ENCODE data around the gene DHX38. TPM values are rescaled to one million over a fixed set of nuclear protein-coding genes. Genes with fewer than 3 reads are reported as not detected.

The DHX38 gene
- total and polyA plus RNA-seq, 3 experiments from 2014 or later: 32.7 to 98.3 (median 93.6) TPM

- H3K4me1 ChIP-seq (ENCODE audit: insufficient read depth, low read length): no peaks in the 10 kb centered on the region
- CTCF ChIA-PET: interaction anchor here (1.8 kb wide), 1 partner anchor 12 kb away, joined by 6 read pairs; no protein-coding TSS in a partner anchor
- no peak overlapping the region for H3K27ac ChIP-seq (ENCODE audit: low read depth, low read length)
- POLR2A ChIA-PET: no interaction called here
- H3K9me3 ChIP-seq (ENCODE audit: low read length): no peaks in the 10 kb centered on the region
- H3K36me3 ChIP-seq (ENCODE audit: insufficient read depth, low read length): peaks cover 43% of the 10 kb centered on the region
- Mint-ChIP-seq H3K36me3 (peaks cover 4 to 56% (median 23%) of the 10 kb centered on the region in 3 donors), H3K4me3 (no peak overlapping the region), H3K4me1 (no peaks in the 10 kb centered on the region), H3K27ac (no peak overlapping the region), H3K27me3 (no peaks in the 10 kb centered on the region), H3K9me3 (no peaks in the 10 kb centered on the region)
- no peaks in the 10 kb centered on the region for H3K27me3 ChIP-seq (ENCODE audit: insufficient read depth, low read length, poor library complexity, severe bottlenecking)
- no peak overlapping the region for H3K4me3 ChIP-seq (ENCODE audit: low read length)
- DNase-seq: no peak
These were observed 19.4 kb downstream of the DHX38 start for GRCh38 chr16:72112906-72113615.

GRCh38 chr16:72113616-72113945 is 19.9 kb downstream of the DHX38 start:
- Mint-ChIP-seq H3K4me1 (no peaks in the 10 kb centered on the region), H3K9me3 (no peaks in the 10 kb centered on the region), H3K36me3 (peaks cover 4 to 51% (median 21%) of the 10 kb centered on the region in 3 donors), H3K27me3 (no peaks in the 10 kb centered on the region), H3K27ac (peak overlapping the region in 1 of 8 donors; percentile 2), H3K4me3 (no peak overlapping the region)
- Histone ChIP-seq H3K27me3 (ENCODE audit: insufficient read depth, low read length, poor library complexity, severe bottlenecking) (no peaks in the 10 kb centered on the region), H3K9me3 (ENCODE audit: low read length) (no peaks in the 10 kb centered on the region), H3K36me3 (ENCODE audit: insufficient read depth, low read length) (peaks cover 38% of the 10 kb centered on the region), H3K4me1 (ENCODE audit: insufficient read depth, low read length) (no peaks in the 10 kb centered on the region), H3K4me3 (ENCODE audit: low read length) (no peak overlapping the region), H3K27ac (ENCODE audit: low read depth, low read length) (no peak overlapping the region)
- DNase-seq: no peak
- ChIA-PET CTCF (interaction anchor here (1.8 kb wide), 1 partner anchor 11 kb away, joined by 6 read pairs; no protein-coding TSS in a partner anchor), POLR2A (no interaction called here)

- Histone ChIP-seq H3K27me3 (ENCODE audit: insufficient read depth, low read length, poor library complexity, severe bottlenecking) (no peaks in the 10 kb centered on the region), H3K9me3 (ENCODE audit: low read length) (no peaks in the 10 kb centered on the region), H3K27ac (ENCODE audit: low read depth, low read length) (no peak overlapping the region), H3K4me1 (ENCODE audit: insufficient read depth, low read length) (no peaks in the 10 kb centered on the region), H3K36me3 (ENCODE audit: insufficient read depth, low read length) (no peaks in the 10 kb centered on the region), H3K4me3 (ENCODE audit: low read length) (no peak overlapping the region)
- Mint-ChIP-seq H3K36me3 (no peaks in the 10 kb centered on the region), H3K9me3 (no peaks in the 10 kb centered on the region), H3K27ac (no peak overlapping the region), H3K4me1 (peaks cover 0 to 3% (median 0%) of the 10 kb centered on the region in 3 donors), H3K4me3 (no peak overlapping the region), H3K27me3 (no peaks in the 10 kb centered on the region)
- CTCF ChIA-PET: no interaction called here
- POLR2A ChIA-PET: no interaction called here
- no peak for DNase-seq
These were observed 26.4 kb downstream of the DHX38 start for GRCh38 chr16:72120026-72120425.

GRCh38 chr16:72122308-72122707 is 28.7 kb downstream of the DHX38 start:
- ChIA-PET CTCF (interaction anchor here (0.6 kb wide), 1 partner anchor 1985 kb away, joined by 3 read pairs; no protein-coding TSS in a partner anchor), POLR2A (no interaction called here)
- no peak for DNase-seq

GRCh38 chr16:72122916-72123315 is 29.3 kb downstream of the DHX38 start:
- CTCF ChIA-PET: no interaction called here
- H3K4me3 Mint-ChIP-seq: no peak overlapping the region
- DNase-seq: no peak
- H3K4me3 ChIP-seq (ENCODE audit: low read length): no peak overlapping the region
- H3K27me3 ChIP-seq (ENCODE audit: insufficient read depth, low read length, poor library complexity, severe bottlenecking): no peaks in the 10 kb centered on the region
- H3K27ac ChIP-seq (ENCODE audit: low read depth, low read length): no peak overlapping the region
- no peaks in the 10 kb centered on the region for H3K27me3 Mint-ChIP-seq
- no peaks in the 10 kb centered on the region for H3K9me3 Mint-ChIP-seq
- H3K4me1 Mint-ChIP-seq: peaks cover 0 to 3% (median 0%) of the 10 kb centered on the region in 3 donors
- H3K4me1 ChIP-seq (ENCODE audit: insufficient read depth, low read length): no peaks in the 10 kb centered on the region
- no peaks in the 10 kb centered on the region for H3K36me3 ChIP-seq (ENCODE audit: insufficient read depth, low read length)
- no peaks in the 10 kb centered on the region for H3K9me3 ChIP-seq (ENCODE audit: low read length)
- POLR2A ChIA-PET: no interaction called here
- peak overlapping the region in 1 of 8 donors; percentile 60 for H3K27ac Mint-ChIP-seq
- no peaks in the 10 kb centered on the region for H3K36me3 Mint-ChIP-seq

More at GRCh38 chr16:72122308-72122707, 28.7 kb downstream of the DHX38 start:
- H3K36me3 Mint-ChIP-seq: no peaks in the 10 kb centered on the region
- no peaks in the 10 kb centered on the region for H3K27me3 Mint-ChIP-seq
- Histone ChIP-seq H3K4me3 (ENCODE audit: low read length) (no peak overlapping the region), H3K27me3 (ENCODE audit: insufficient read depth, low read length, poor library complexity, severe bottlenecking) (no peaks in the 10 kb centered on the region), H3K27ac (ENCODE audit: low read depth, low read length) (no peak overlapping the region), H3K36me3 (ENCODE audit: insufficient read depth, low read length) (no peaks in the 10 kb centered on the region), H3K9me3 (ENCODE audit: low read length) (no peaks in the 10 kb centered on the region), H3K4me1 (ENCODE audit: insufficient read depth, low read length) (no peaks in the 10 kb centered on the region)
- H3K4me3 Mint-ChIP-seq: no peak overlapping the region
- H3K4me1 Mint-ChIP-seq: peaks cover 0 to 3% (median 0%) of the 10 kb centered on the region in 3 donors
- H3K9me3 Mint-ChIP-seq: no peaks in the 10 kb centered on the region
- peak overlapping the region in 3 of 8 donors; percentile 3 to 94 (median 19) for H3K27ac Mint-ChIP-seq

GRCh38 chr16:72123426-72123825 is 29.8 kb downstream of the DHX38 start:
- ChIA-PET CTCF (interaction anchor here (2.2 kb wide), 1 partner anchor 14 kb away, joined by 9 read pairs; no protein-coding TSS in a partner anchor), POLR2A (no interaction called here)
- peak overlapping the region in 1 of 8 donors; percentile 63 for H3K27ac Mint-ChIP-seq
- no peak overlapping the region for H3K4me3 Mint-ChIP-seq
- no peaks in the 10 kb centered on the region for H3K36me3 ChIP-seq (ENCODE audit: insufficient read depth, low read length)
- no peak for DNase-seq
- H3K27me3 ChIP-seq (ENCODE audit: insufficient read depth, low read length, poor library complexity, severe bottlenecking): no peaks in the 10 kb centered on the region
- peaks cover 0 to 3% (median 0%) of the 10 kb centered on the region in 3 donors for H3K4me1 Mint-ChIP-seq
- H3K4me1 ChIP-seq (ENCODE audit: insufficient read depth, low read length): no peaks in the 10 kb centered on the region
- H3K9me3 Mint-ChIP-seq: no peaks in the 10 kb centered on the region
- no peaks in the 10 kb centered on the region for H3K9me3 ChIP-seq (ENCODE audit: low read length)
- H3K4me3 ChIP-seq (ENCODE audit: low read length): no peak overlapping the region
- H3K27ac ChIP-seq (ENCODE audit: low read depth, low read length): no peak overlapping the region
- H3K27me3 Mint-ChIP-seq: no peaks in the 10 kb centered on the region
- no peaks in the 10 kb centered on the region for H3K36me3 Mint-ChIP-seq

- no peaks in the 10 kb centered on the region for H3K9me3 Mint-ChIP-seq
- no peaks in the 10 kb centered on the region for H3K27me3 Mint-ChIP-seq
- Histone ChIP-seq H3K36me3 (ENCODE audit: insufficient read depth, low read length) (no peaks in the 10 kb centered on the region), H3K27ac (ENCODE audit: low read depth, low read length) (no peak overlapping the region), H3K27me3 (ENCODE audit: insufficient read depth, low read length, poor library complexity, severe bottlenecking) (no peaks in the 10 kb centered on the region), H3K4me3 (ENCODE audit: low read length) (no peak overlapping the region), H3K9me3 (ENCODE audit: low read length) (no peaks in the 10 kb centered on the region), H3K4me1 (ENCODE audit: insufficient read depth, low read length) (no peaks in the 10 kb centered on the region)
- H3K4me1 Mint-ChIP-seq: peaks cover 0 to 3% (median 0%) of the 10 kb centered on the region in 3 donors
- no peak for DNase-seq
- ChIA-PET POLR2A (no interaction called here), CTCF (interaction anchor here (0.8 to 2.2 kb wide), 7 partner anchors 9 to 45 kb away, joined by 3 to 9 read pairs (median 6); no protein-coding TSS in a partner anchor)
- H3K27ac Mint-ChIP-seq: peak overlapping the region in 2 of 8 donors; percentile 38 to 61
- H3K36me3 Mint-ChIP-seq: no peaks in the 10 kb centered on the region
- peak overlapping the region in 1 of 7 donors; percentile 61 for H3K4me3 Mint-ChIP-seq
These were observed 30.5 kb downstream of the DHX38 start for GRCh38 chr16:72124148-72124547.

GRCh38 chr16:72124761-72125634 is 31.4 kb downstream of the DHX38 start:
- Mint-ChIP-seq H3K27ac (no peak overlapping the region), H3K27me3 (no peaks in the 10 kb centered on the region), H3K36me3 (no peaks in the 10 kb centered on the region), H3K9me3 (no peaks in the 10 kb centered on the region), H3K4me1 (peaks cover 0 to 3% (median 0%) of the 10 kb centered on the region in 3 donors), H3K4me3 (peak overlapping the region in 1 of 7 donors; percentile 61)
- no peaks in the 10 kb centered on the region for H3K36me3 ChIP-seq (ENCODE audit: insufficient read depth, low read length)
- CTCF ChIA-PET: interaction anchor here (0.8 to 2.2 kb wide), 7 partner anchors 9 to 46 kb away, joined by 3 to 9 read pairs (median 6); no protein-coding TSS in a partner anchor
- no peak overlapping the region for H3K27ac ChIP-seq (ENCODE audit: low read depth, low read length)
- DNase-seq: peak; percentile 17 to 64 (median 32)
- H3K4me3 ChIP-seq (ENCODE audit: low read length): no peak overlapping the region
- H3K4me1 ChIP-seq (ENCODE audit: insufficient read depth, low read length): no peaks in the 10 kb centered on the region
- POLR2A ChIA-PET: no interaction called here
- no peaks in the 10 kb centered on the region for H3K27me3 ChIP-seq (ENCODE audit: insufficient read depth, low read length, poor library complexity, severe bottlenecking)
- H3K9me3 ChIP-seq (ENCODE audit: low read length): no peaks in the 10 kb centered on the region
